CD14-positive monocyte (primary cell): Measurements from ENCODE around the gene LDB3. TPM values are rescaled to one million over a fixed set of nuclear protein-coding genes. Genes with fewer than 3 reads are reported as not detected.

Source experiments
- DNase-seq, 3 donors: peaks; one replicate each; pipeline ENCODE4 v3.0.0-alpha.2; 2011 to 2022
- H2AFZ ChIP-seq: 2 replicates; pipeline ENCODE4 v1.6.0; 2012; ENCODE audit warnings: mild to moderate bottlenecking, low read depth, low read length, inconsistent platforms; ENCODE audit not compliant: insufficient read depth, poor library complexity, severe bottlenecking
- H3K27ac ChIP-seq, 2 donors: 1 replicate in 1 of 2; 2 replicates in 1 of 2; pipeline ENCODE4 v1.5.1; 2012 to 2013; ENCODE audit warnings: low read length in 2 of 2, control low read depth in 1 of 2, inconsistent platforms in 1 of 2, low read depth in 1 of 2, mild to moderate bottlenecking in 1 of 2
- H3K27me3 ChIP-seq, 2 donors: one replicate each; pipeline versions ENCODE4 v1.6.0 to v1.6.1; 2011 to 2013; ENCODE audit warnings: low read length in 2 of 2; ENCODE audit not compliant: control insufficient read depth in 2 of 2, insufficient read depth in 2 of 2
- H3K36me3 ChIP-seq, 2 donors: replicated peaks in 1 of 2; 1 replicate in 1 of 2; 2 replicates in 1 of 2; pipeline versions ENCODE4 v1.5.1 to v1.6.1; 2012 to 2013; ENCODE audit warnings: low read length in 2 of 2, control low read depth in 1 of 2, inconsistent platforms in 1 of 2, mild to moderate bottlenecking in 1 of 2; ENCODE audit not compliant: insufficient read depth in 2 of 2, control insufficient read depth in 1 of 2
- H3K4me1 ChIP-seq, 2 donors: 1 replicate in 1 of 2; 2 replicates in 1 of 2; pipeline versions ENCODE4 v1.5.1 to v1.6.1; 2012 to 2013; ENCODE audit warnings: low read length in 2 of 2, control low read depth in 1 of 2, inconsistent platforms in 1 of 2, mild to moderate bottlenecking in 1 of 2, moderate library complexity in 1 of 2; ENCODE audit not compliant: insufficient read depth in 2 of 2, control insufficient read depth in 1 of 2
- H3K4me2 ChIP-seq: replicated peaks from 2 replicates; pipeline ENCODE3; 2012; ENCODE audit warnings: low read length, moderate library complexity, mild to moderate bottlenecking; ENCODE audit not compliant: poor library complexity, severe bottlenecking; ENCODE audit errors: extremely low read depth
- H3K4me3 ChIP-seq, 3 experiments: fragments of 200-600 bp in 1 of 3; sonication (generic) in 1 of 3; replicated peaks in 1 of 3; 1 replicate in 2 of 3; 2 replicates in 1 of 3; pipeline ENCODE4 v1.5.1; 2011 to 2013; ENCODE audit warnings: low read length in 3 of 3, mild to moderate bottlenecking in 3 of 3, control low read depth in 2 of 3, low read depth in 2 of 3, inconsistent platforms in 1 of 3, moderate library complexity in 1 of 3
- H3K79me2 ChIP-seq: 2 replicates; pipeline ENCODE4 v1.6.0; 2012; ENCODE audit warnings: mild to moderate bottlenecking, control low read depth, inconsistent platforms, low read length, moderate library complexity; ENCODE audit not compliant: insufficient read depth
- H3K9ac ChIP-seq: 2 replicates; pipeline ENCODE4 v1.6.0; 2017; ENCODE audit warnings: low read length, mild to moderate bottlenecking; ENCODE audit not compliant: insufficient read depth, poor library complexity, severe bottlenecking
- H3K9me3 ChIP-seq, 2 donors: replicated peaks in 1 of 2; 1 replicate in 1 of 2; 2 replicates in 1 of 2; pipeline versions ENCODE4 v1.5.1 to v1.6.1; 2012 to 2013; ENCODE audit warnings: low read length in 2 of 2, control low read depth in 1 of 2; ENCODE audit not compliant: control insufficient read depth in 1 of 2, insufficient read depth in 1 of 2
- H4K20me1 ChIP-seq: 2 replicates; pipeline ENCODE4 v1.6.0; 2012; ENCODE audit warnings: mild to moderate bottlenecking, low read length, control low read depth, moderate library complexity; ENCODE audit not compliant: insufficient read depth
- H3K27ac Mint-ChIP-seq, 7 donors: one replicate each; pipeline ENCODE4 v1.8.0; 2020; ENCODE audit warnings: mild to moderate bottlenecking in 7 of 7, mixed read lengths in 7 of 7, moderate library complexity in 6 of 7, inconsistent platforms in 2 of 7
- H3K27me3 Mint-ChIP-seq, 3 donors: one replicate each; pipeline ENCODE4 v1.8.0; 2021 to 2022; ENCODE audit warnings: low read depth in 3 of 3, mild to moderate bottlenecking in 3 of 3, mixed read lengths in 3 of 3, moderate library complexity in 3 of 3, inconsistent platforms in 1 of 3
- H3K36me3 Mint-ChIP-seq, 2 donors: one replicate each; pipeline ENCODE4 v1.8.0; 2020; ENCODE audit warnings: mixed read lengths in 2 of 2, inconsistent platforms in 1 of 2, mild to moderate bottlenecking in 1 of 2
- H3K4me1 Mint-ChIP-seq: one replicate; pipeline ENCODE4 v1.8.0; 2020; ENCODE audit warnings: mild to moderate bottlenecking, mixed read lengths
- H3K4me3 Mint-ChIP-seq, 2 donors: one replicate each; pipeline ENCODE4 v1.8.0; 2020; ENCODE audit warnings: mild to moderate bottlenecking in 2 of 2, mixed read lengths in 2 of 2, moderate library complexity in 1 of 2
- H3K9me3 Mint-ChIP-seq, 7 donors: one replicate each; pipeline ENCODE4 v1.8.0; 2020 to 2022; ENCODE audit warnings: mixed read lengths in 7 of 7, mild to moderate bottlenecking in 6 of 7, moderate library complexity in 6 of 7, inconsistent platforms in 2 of 7
- WGBS: methylation state at CpG from one replicate; pipeline ENCODE4 v1.1.5; 2013; ENCODE audit warnings: missing lambda C conversion rate; ENCODE audit not compliant: insufficient coverage; 5-methylcytosine and 5-hydroxymethylcytosine counted together
- intact Hi-C, 2 donors: fragments of 100-400 bp; cut with micrococcal nuclease; formaldehyde crosslinking; loops; one replicate each; pipeline versions ENCODE4 v1.15.0 to v1.15.1; 2023
- polyA plus RNA-seq, 3 donors: library from polyadenylated mRNA; depleted of rRNA in 1 of 3; unstranded in 2 of 3; stranded (reverse) in 1 of 3; fragments of 300-500 nt in 2 of 3; fragments of >200 nt in 1 of 3; fragmentation: Illumina TruSeq in 2 of 3; gene quantifications; 1 replicate in 2 of 3; 2 replicates in 1 of 3; pipeline ENCODE4 v1.2.3, GENCODE V29; 2012 to 2021
- TF ChIP-seq, protein P1 (sequence below): fragments of 200-600 bp; IDR thresholded peaks from one replicate; pipeline ENCODE4 v1.8.0; 2022; ENCODE audit warnings: antibody characterized with exemption, mild to moderate bottlenecking

The LDB3 gene
- polyA plus RNA-seq, 3 donors = not detected

DNA sequence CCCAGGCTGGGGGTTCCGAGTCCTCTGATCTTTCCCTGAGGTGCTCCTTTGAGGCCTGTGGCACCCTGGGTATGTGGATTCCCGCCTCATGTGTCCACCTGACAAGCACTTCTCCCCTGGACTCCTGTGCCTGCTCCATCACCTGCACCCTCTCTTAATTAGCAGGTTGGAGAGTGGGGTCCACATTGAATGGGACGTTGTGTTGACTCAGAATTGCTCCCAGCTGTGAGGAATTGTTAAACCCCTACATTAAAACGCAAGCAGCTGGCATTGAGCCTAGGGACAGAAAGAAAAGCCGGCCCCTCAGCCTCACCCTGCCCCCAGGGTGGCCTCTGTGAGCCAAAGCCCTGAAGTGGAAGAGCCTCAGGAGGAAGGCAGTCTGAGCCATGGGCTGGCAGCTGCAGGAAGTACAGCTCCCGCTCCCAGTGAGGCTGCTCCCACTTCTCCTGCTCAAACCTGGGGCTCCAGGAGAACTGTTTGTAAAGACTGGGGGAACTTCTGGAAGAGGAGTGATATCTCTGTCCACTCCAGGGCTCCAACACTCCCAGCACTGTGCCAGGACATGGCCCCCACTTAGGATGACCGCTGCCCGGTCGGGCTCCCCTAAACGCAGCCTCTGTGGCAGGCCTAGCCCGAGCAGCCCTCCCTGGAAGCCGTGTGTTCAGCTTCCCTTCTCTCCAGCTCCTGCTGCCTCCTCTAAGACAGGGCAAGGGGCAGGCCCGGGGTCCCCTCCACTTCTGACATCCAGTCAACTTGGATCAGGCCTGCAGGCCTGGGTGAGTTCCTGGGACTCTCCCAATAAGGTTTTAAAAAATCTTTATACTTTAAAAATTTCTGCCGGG lies 15.7 kb upstream of the LDB3 start:
- no peak overlapping the region for H3K27ac ChIP-seq
- intact Hi-C loops = no loop called here
- Mint-ChIP-seq H3K4me3 (no peak overlapping the region), H3K9me3 (no peaks in the 10 kb centered on the region), H3K27me3 (no peaks in the 10 kb centered on the region), H3K36me3 (no peaks in the 10 kb centered on the region), H3K4me1 (no peaks in the 10 kb centered on the region), H3K27ac (no peak overlapping the region)
- H3K36me3 ChIP-seq = no peaks in the 10 kb centered on the region
- H2AFZ ChIP-seq = no peak overlapping the region
- no peak overlapping the region for H3K9ac ChIP-seq
- no peaks in the 10 kb centered on the region for H3K9me3 ChIP-seq
- 87% methylated on average over 11 of the region's 14 CpGs for WGBS
- no peaks in the 10 kb centered on the region for H3K4me1 ChIP-seq
- H3K4me2 ChIP-seq = no peak overlapping the region
- H4K20me1 ChIP-seq = no peaks in the 10 kb centered on the region
- no peaks in the 10 kb centered on the region for H3K27me3 ChIP-seq
- H3K4me3 ChIP-seq = no peak overlapping the region
- H3K79me2 ChIP-seq = no peaks in the 10 kb centered on the region
- no peak for DNase-seq
- TF ChIP-seq, protein P1, sequence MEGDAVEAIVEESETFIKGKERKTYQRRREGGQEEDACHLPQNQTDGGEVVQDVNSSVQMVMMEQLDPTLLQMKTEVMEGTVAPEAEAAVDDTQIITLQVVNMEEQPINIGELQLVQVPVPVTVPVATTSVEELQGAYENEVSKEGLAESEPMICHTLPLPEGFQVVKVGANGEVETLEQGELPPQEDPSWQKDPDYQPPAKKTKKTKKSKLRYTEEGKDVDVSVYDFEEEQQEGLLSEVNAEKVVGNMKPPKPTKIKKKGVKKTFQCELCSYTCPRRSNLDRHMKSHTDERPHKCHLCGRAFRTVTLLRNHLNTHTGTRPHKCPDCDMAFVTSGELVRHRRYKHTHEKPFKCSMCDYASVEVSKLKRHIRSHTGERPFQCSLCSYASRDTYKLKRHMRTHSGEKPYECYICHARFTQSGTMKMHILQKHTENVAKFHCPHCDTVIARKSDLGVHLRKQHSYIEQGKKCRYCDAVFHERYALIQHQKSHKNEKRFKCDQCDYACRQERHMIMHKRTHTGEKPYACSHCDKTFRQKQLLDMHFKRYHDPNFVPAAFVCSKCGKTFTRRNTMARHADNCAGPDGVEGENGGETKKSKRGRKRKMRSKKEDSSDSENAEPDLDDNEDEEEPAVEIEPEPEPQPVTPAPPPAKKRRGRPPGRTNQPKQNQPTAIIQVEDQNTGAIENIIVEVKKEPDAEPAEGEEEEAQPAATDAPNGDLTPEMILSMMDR = no peak

DNA sequence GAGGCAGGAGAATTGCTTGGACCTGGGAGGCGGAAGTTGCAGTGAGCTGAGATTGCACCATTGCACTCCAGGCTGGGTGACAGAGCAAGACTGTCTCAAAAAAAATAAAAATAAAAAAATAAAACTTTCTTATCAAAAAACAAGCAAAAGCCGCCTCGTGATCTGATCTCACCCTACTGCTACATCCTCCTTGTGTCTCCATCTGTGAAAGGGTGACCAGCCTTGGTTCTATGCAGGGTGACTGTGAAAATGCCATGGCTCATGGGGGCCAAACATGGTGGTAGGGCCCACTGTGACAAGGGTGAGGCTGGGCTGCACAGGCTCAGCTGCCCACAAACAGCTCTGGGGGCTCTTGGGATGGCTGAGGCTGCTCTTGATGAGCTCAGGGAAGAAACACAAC lies 14.9 kb upstream of the LDB3 start:
- H3K4me2 ChIP-seq = no peak overlapping the region
- no peak overlapping the region for H3K9ac ChIP-seq
- Mint-ChIP-seq H3K36me3 (no peaks in the 10 kb centered on the region), H3K27ac (no peak overlapping the region), H3K9me3 (no peaks in the 10 kb centered on the region), H3K4me1 (no peaks in the 10 kb centered on the region), H3K4me3 (no peak overlapping the region), H3K27me3 (no peaks in the 10 kb centered on the region)
- WGBS = no CpG with 5 or more reads among the region's 3 CpGs
- intact Hi-C loops = no loop called here
- no peaks in the 10 kb centered on the region for H4K20me1 ChIP-seq
- no peaks in the 10 kb centered on the region for H3K79me2 ChIP-seq
- H2AFZ ChIP-seq = no peak overlapping the region
- DNase-seq = no peak
- H3K27ac ChIP-seq = no peak overlapping the region
- H3K4me3 ChIP-seq = no peak overlapping the region
- no peaks in the 10 kb centered on the region for H3K27me3 ChIP-seq
- H3K36me3 ChIP-seq = no peaks in the 10 kb centered on the region
- TF ChIP-seq, protein P1 = no peak
- no peaks in the 10 kb centered on the region for H3K4me1 ChIP-seq
- no peaks in the 10 kb centered on the region for H3K9me3 ChIP-seq
